Subcutaneous preadipocyte (primary cell): ENCODE data around the gene UGT2A2. TPM values are rescaled to one million over a fixed set of nuclear protein-coding genes. Genes with fewer than 3 reads are reported as not detected.

Experiments
- small RNA-seq: library from RNA; depleted of rRNA; stranded (forward); fragments of <200 nt; gene quantifications from one replicate; pipeline ENCODE3, GENCODE V24; 2012
- total RNA-seq: library from RNA; depleted of rRNA; stranded (reverse); fragments of >200 nt; gene quantifications from 2 replicates; pipeline ENCODE4 v1.2.3, GENCODE V29; 2012

UGT2A2 gene
- total RNA-seq, result not detected in 2 replicates

DNA sequence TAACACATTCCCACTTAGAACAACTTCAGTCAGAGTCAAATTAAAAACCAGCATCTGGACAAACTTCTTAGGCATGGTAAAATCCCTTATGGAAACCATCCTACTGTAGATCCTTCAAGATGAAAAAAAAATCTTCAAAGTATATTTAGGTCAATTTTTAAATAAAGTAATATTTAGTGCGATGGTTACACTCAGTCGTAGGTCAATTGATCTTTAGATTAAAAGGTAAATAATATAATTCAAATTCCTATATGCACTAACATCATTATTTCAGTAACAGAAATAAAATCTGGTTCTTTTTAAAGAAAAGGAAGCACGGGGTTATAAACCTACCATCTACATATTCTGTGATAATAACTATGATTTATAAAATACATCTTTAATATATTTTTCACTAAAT lies at the start of gene UGT2A2:
UGT2A2 (minus strand) TSS at position 101 of the 400 bp plus-strand sequence; CDS start at position 99, 2 bp downstream.

DNA sequence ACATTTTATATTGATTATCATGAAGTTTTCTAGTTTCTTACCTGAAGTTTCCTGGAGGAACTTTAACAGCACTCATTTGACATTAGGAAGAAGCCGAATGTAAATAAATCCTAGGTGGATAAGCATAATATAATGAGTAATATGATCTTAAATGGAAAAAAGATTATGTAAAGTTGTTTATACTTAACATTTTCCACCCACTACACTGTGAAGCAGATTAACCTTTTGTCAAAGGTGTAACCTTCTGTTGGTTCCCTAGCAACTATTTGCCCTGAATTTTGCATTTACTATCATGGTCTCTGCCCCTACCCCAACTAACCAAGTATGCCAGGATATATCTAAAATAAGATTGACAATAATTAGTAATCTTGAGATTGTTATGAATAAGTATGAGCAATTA lies 13.7 kb upstream of the UGT2A2 start, which contains the start of gene UGT2A1:
UGT2A1 (minus strand) TSS at position 101 of the 400 bp plus-strand sequence. CDS start 5,603 bp downstream, outside the sequence.

Small RNAs within 50 kb of the gene (small RNA-seq; reads per million reads assigned to genes)
- not detected for gene UGT2A2

Other genes with a start within 250 kb of the UGT2A2 start
- gene UGT2B4, start 143.7 kb downstream of the UGT2A2 start, total RNA-seq, result not detected in 2 replicates
- not detected in 2 replicates for gene UGT2A1, start 13.6 kb upstream of the UGT2A2 start, total RNA-seq
- 3.3 and 10.6 TPM in 2 replicates for gene SULT1B1, start 121.0 kb upstream of the UGT2A2 start, total RNA-seq
- gene SULT1E1, start 220.5 kb upstream of the UGT2A2 start, total RNA-seq, result 0.37 and 0.39 TPM in 2 replicates